Measurements from ENCODE around the gene CYBA. TPM values are rescaled to one million over a fixed set of nuclear protein-coding genes. Genes with fewer than 3 reads are reported as not detected.

CYBA gene
- total and polyA plus RNA-seq, 2 donors (not counting 1 experiment from before 2014, with no cell fraction given), result 701 to 1,336 TPM

DNA sequence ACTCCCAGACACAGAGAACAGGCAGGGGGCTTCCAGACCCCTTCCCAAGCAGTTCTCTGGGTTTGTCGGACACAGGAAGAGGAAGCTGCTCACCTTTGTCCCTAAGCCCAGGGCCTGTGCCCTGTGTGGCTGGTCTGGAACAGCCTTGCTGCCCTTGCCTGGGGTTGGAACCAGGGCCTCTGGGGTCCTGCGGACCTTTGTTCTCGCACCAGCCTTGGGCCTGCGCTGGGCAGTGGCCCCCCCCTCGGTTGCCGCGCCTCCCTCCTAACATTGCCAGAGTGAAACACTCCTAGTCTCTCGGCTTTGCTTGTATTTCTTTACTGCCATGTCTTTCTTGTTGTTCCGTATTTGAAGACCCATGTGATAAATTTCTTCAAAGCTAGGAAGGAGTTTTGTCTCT lies 21.0 kb downstream of the CYBA start:
- peaks cover 9 to 20% of the 10 kb centered on the region in 2 donors for H3K4me1 ChIP-seq (ENCODE audit: control insufficient read depth in 2 of 2, insufficient read depth in 2 of 2, low read length in 2 of 2)
- no peak overlapping the region for H3K9ac ChIP-seq (ENCODE audit: low read length)
- peaks cover under 1% of the 10 kb centered on the region for H4K20me1 ChIP-seq (ENCODE audit: control insufficient read depth, insufficient read depth, low read length, poor library complexity, severe bottlenecking)
- ChIA-PET POLR2A (interaction anchor here (0.6 kb wide), 2 partner anchors 49 to 175 kb away, joined by 5 to 7 read pairs; no protein-coding TSS in a partner anchor), CTCF (no interaction called here)
- Mint-ChIP-seq H3K27ac (no peak overlapping the region), H3K9me3 (ENCODE audit: insufficient read depth) (no peaks in the 10 kb centered on the region), H3K27me3 (no peaks in the 10 kb centered on the region), H3K4me1 (peaks cover 17% of the 10 kb centered on the region), H3K4me3 (no peak overlapping the region)
- no peak for DNase-seq
- WGBS (ENCODE audit: insufficient coverage), result 94% methylated on average over 8 of the region's 9 CpGs
- H3K4me3 ChIP-seq (ENCODE audit: control extremely low read depth in 1 of 5, extremely low read depth in 1 of 5, insufficient read depth in 1 of 5, low read depth in 2 of 5, low read length in 4 of 5), result no peak overlapping the region
- ATAC-seq (ENCODE audit: low read depth), result no peak
- H2AFZ ChIP-seq (ENCODE audit: insufficient read depth, low read depth, low read length, poor library complexity, severe bottlenecking), result no peak overlapping the region
- intact Hi-C loops (cut with micrococcal nuclease), result loop anchor here (5.0 to 10.0 kb wide), 2 partner anchors 155 to 178 kb away; partner anchors contain the start of genes PIEZO1 and ZFPM1
- H3K79me2 ChIP-seq (ENCODE audit: control insufficient read depth, insufficient read depth, low read length), result no peaks in the 10 kb centered on the region
- H3K27ac ChIP-seq (ENCODE audit: low read length in 2 of 2), result no peak overlapping the region
- H3K27me3 ChIP-seq (replicated peaks in 1 of 4; ENCODE audit: control extremely low read depth in 1 of 4, control insufficient read depth in 3 of 4, insufficient read depth in 4 of 4, low read length in 3 of 4), result no peaks in the 10 kb centered on the region
- peaks cover 0 to 61% of the 10 kb centered on the region in 2 experiments for H3K36me3 ChIP-seq (replicated peaks in 1 of 2; ENCODE audit: control extremely low read depth in 1 of 2, control insufficient read depth in 1 of 2, extremely low read depth in 1 of 2, insufficient read depth in 2 of 2, low read length in 1 of 2)
- TF ChIP-seq EZH2 (IDR thresholded peaks at IDR 0.05; ENCODE audit: borderline replicate concordance, insufficient read depth, low read depth, low read length, poor library complexity, severe bottlenecking), result no peak
- TF ChIP-seq, protein P1, sequence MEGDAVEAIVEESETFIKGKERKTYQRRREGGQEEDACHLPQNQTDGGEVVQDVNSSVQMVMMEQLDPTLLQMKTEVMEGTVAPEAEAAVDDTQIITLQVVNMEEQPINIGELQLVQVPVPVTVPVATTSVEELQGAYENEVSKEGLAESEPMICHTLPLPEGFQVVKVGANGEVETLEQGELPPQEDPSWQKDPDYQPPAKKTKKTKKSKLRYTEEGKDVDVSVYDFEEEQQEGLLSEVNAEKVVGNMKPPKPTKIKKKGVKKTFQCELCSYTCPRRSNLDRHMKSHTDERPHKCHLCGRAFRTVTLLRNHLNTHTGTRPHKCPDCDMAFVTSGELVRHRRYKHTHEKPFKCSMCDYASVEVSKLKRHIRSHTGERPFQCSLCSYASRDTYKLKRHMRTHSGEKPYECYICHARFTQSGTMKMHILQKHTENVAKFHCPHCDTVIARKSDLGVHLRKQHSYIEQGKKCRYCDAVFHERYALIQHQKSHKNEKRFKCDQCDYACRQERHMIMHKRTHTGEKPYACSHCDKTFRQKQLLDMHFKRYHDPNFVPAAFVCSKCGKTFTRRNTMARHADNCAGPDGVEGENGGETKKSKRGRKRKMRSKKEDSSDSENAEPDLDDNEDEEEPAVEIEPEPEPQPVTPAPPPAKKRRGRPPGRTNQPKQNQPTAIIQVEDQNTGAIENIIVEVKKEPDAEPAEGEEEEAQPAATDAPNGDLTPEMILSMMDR (IDR thresholded peaks at IDR 0.05), result no peak
- H3K9me3 ChIP-seq (ENCODE audit: control extremely low read depth in 1 of 3, control insufficient read depth in 2 of 3, insufficient read depth in 1 of 3, low read length in 2 of 3), result no peaks in the 10 kb centered on the region
- H3K4me2 ChIP-seq (replicated peaks; ENCODE audit: low read depth, low read length, poor library complexity, severe bottlenecking), result no peak overlapping the region

DNA sequence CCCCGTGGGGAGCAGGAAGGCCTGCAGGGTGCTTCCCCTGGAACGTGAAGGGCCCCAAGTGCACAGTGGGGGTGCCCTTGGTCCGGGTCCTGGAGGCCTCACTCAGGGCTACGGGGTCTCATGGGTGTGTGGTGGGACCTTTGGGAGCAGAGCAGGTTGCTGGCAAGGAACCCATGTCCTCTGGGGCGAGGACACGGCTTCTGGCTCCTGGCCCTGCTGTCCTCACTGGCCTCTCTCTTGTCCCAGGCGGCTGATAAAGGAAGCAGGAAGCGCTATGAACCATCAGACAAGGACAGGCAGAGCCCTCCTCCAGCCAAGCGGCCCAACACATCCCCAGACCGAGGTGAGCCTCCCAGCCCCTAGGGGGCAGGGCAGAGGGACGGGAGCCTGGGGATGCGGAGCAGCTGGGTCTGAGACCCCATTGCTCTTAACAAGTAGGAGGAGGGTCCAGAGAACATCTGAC lies 22.3 kb downstream of the CYBA start:
- no peak overlapping the region for H2AFZ ChIP-seq (ENCODE audit: insufficient read depth, low read depth, low read length, poor library complexity, severe bottlenecking)
- no peaks in the 10 kb centered on the region for H3K9me3 ChIP-seq (ENCODE audit: control extremely low read depth in 1 of 3, control insufficient read depth in 2 of 3, insufficient read depth in 1 of 3, low read length in 2 of 3)
- ChIA-PET CTCF (no interaction called here), POLR2A (no interaction called here)
- H4K20me1 ChIP-seq (ENCODE audit: control insufficient read depth, insufficient read depth, low read length, poor library complexity, severe bottlenecking), result peaks cover 8% of the 10 kb centered on the region
- H3K9me3 Mint-ChIP-seq (ENCODE audit: insufficient read depth), result no peaks in the 10 kb centered on the region
- H3K36me3 ChIP-seq (replicated peaks in 1 of 2; ENCODE audit: control extremely low read depth in 1 of 2, control insufficient read depth in 1 of 2, extremely low read depth in 1 of 2, insufficient read depth in 2 of 2, low read length in 1 of 2), result peaks cover 0 to 74% of the 10 kb centered on the region in 2 experiments
- H3K4me3 ChIP-seq (ENCODE audit: control extremely low read depth in 1 of 5, extremely low read depth in 1 of 5, insufficient read depth in 1 of 5, low read depth in 2 of 5, low read length in 4 of 5), result no peak overlapping the region
- H3K27me3 ChIP-seq (replicated peaks in 1 of 4; ENCODE audit: control extremely low read depth in 1 of 4, control insufficient read depth in 3 of 4, insufficient read depth in 4 of 4, low read length in 3 of 4), result no peaks in the 10 kb centered on the region
- H3K4me1 ChIP-seq (ENCODE audit: control insufficient read depth in 2 of 2, insufficient read depth in 2 of 2, low read length in 2 of 2), result peaks cover 5 to 7% of the 10 kb centered on the region in 2 donors
- ATAC-seq (ENCODE audit: low read depth), result no peak
- no peak overlapping the region for H3K27ac ChIP-seq (ENCODE audit: low read length in 2 of 2)
- peak; percentile 34 for DNase-seq
- peaks cover 9% of the 10 kb centered on the region for H3K4me1 Mint-ChIP-seq
- TF ChIP-seq, protein P1 (IDR thresholded peaks at IDR 0.05), result no peak
- TF ChIP-seq EZH2 (IDR thresholded peaks at IDR 0.05; ENCODE audit: borderline replicate concordance, insufficient read depth, low read depth, low read length, poor library complexity, severe bottlenecking), result no peak
- H3K4me2 ChIP-seq (replicated peaks; ENCODE audit: low read depth, low read length, poor library complexity, severe bottlenecking), result no peak overlapping the region
- no peaks in the 10 kb centered on the region for H3K79me2 ChIP-seq (ENCODE audit: control insufficient read depth, insufficient read depth, low read length)
- H3K27ac Mint-ChIP-seq, result no peak overlapping the region
- 90% methylated on average over 12 of the region's 12 CpGs for WGBS (ENCODE audit: insufficient coverage)
- no peaks in the 10 kb centered on the region for H3K27me3 Mint-ChIP-seq
- H3K4me3 Mint-ChIP-seq, result no peak overlapping the region
- intact Hi-C loops (cut with micrococcal nuclease), result no loop called here
- no peak overlapping the region for H3K9ac ChIP-seq (ENCODE audit: low read length)
